Measurements from ENCODE around the gene FYB1. TPM values are rescaled to one million over a fixed set of nuclear protein-coding genes. Genes with fewer than 3 reads are reported as not detected.

Gene FYB1
- polyA plus RNA-seq, 1 experiment: 0.01 TPM

DNA sequence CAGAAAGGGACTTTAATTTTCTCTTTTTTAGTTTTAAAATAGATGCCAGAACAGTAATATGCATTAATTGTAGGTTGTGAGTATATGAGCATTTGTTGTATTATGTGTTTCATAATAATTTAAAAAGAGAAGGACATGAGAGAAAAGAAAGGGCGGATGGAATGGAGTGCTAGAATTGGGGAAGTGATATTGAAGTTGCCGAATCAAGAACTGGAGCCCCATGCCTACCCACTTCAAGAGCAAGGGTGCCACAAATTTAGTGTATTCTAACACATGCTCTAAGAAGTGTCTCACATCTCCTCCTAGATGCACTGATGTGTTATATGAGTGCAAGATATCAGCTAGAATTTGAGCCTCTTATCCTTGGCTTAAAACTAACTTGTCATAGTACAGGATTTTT lies 43.6 kb upstream of the FYB1 start:
- Histone ChIP-seq H3K4me3 (ENCODE audit: low read depth, low read length) (no peak overlapping the region), H3K27me3 (ENCODE audit: control insufficient read depth, insufficient read depth, low read length) (peaks cover 3% of the 10 kb centered on the region), H3K9me3 (ENCODE audit: control insufficient read depth, insufficient read depth, low read length) (no peaks in the 10 kb centered on the region), H3K27ac (ENCODE audit: low read depth, low read length) (no peak overlapping the region)
- ChIA-PET CTCF (no interaction called here), POLR2A (no interaction called here)
- DNase-seq (ENCODE audit: low read depth, low spot score): no peak
- TF ChIP-seq, protein P1, sequence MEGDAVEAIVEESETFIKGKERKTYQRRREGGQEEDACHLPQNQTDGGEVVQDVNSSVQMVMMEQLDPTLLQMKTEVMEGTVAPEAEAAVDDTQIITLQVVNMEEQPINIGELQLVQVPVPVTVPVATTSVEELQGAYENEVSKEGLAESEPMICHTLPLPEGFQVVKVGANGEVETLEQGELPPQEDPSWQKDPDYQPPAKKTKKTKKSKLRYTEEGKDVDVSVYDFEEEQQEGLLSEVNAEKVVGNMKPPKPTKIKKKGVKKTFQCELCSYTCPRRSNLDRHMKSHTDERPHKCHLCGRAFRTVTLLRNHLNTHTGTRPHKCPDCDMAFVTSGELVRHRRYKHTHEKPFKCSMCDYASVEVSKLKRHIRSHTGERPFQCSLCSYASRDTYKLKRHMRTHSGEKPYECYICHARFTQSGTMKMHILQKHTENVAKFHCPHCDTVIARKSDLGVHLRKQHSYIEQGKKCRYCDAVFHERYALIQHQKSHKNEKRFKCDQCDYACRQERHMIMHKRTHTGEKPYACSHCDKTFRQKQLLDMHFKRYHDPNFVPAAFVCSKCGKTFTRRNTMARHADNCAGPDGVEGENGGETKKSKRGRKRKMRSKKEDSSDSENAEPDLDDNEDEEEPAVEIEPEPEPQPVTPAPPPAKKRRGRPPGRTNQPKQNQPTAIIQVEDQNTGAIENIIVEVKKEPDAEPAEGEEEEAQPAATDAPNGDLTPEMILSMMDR (IDR thresholded peaks at IDR 0.05; ENCODE audit: low read depth, low read length): no peak

GRCh38 chr5:39260095-39260494 lies 40.7 kb upstream of the FYB1 start:
- DNase-seq (ENCODE audit: low read depth, low spot score): no peak
- TF ChIP-seq, protein P1 (IDR thresholded peaks at IDR 0.05; ENCODE audit: low read depth, low read length): no peak
- no peak overlapping the region for H3K4me3 ChIP-seq (ENCODE audit: low read depth, low read length)
- ChIA-PET POLR2A (no interaction called here), CTCF (interaction anchor here (0.9 kb wide), 1 partner anchor 42 kb away, joined by 3 read pairs; no protein-coding TSS in a partner anchor)
- no peaks in the 10 kb centered on the region for H3K9me3 ChIP-seq (ENCODE audit: control insufficient read depth, insufficient read depth, low read length)
- peaks cover 3% of the 10 kb centered on the region for H3K27me3 ChIP-seq (ENCODE audit: control insufficient read depth, insufficient read depth, low read length)
- H3K27ac ChIP-seq (ENCODE audit: low read depth, low read length): no peak overlapping the region

DNA sequence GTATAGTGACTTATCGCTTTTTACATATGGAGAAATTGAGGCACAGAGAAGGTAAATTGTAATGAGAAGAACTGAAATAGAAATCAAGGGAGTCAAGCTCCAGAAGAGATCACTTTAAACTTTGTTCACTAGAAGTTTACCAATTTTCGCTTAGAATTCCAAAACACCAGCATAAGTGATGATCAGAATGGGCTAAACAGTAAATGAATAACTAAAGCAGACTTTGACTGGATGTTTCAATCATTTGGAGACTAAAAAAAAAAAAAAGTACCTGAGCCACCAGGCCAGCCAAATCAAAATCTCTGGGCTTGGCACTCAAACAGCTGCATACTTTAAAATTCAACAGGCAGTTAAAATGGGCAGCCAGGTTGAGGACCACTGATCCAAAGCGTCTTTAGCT lies 38.2 kb upstream of the FYB1 start:
- Histone ChIP-seq H3K9me3 (ENCODE audit: control insufficient read depth, insufficient read depth, low read length) (no peaks in the 10 kb centered on the region), H3K27me3 (ENCODE audit: control insufficient read depth, insufficient read depth, low read length) (no peaks in the 10 kb centered on the region), H3K27ac (ENCODE audit: low read depth, low read length) (no peak overlapping the region), H3K4me3 (ENCODE audit: low read depth, low read length) (no peak overlapping the region)
- CTCF ChIA-PET: interaction anchor here (1.1 to 2.2 kb wide), 3 partner anchors 26 to 40 kb away, joined by 4 to 10 read pairs (median 4); no protein-coding TSS in a partner anchor
- TF ChIP-seq, protein P1 (IDR thresholded peaks at IDR 0.05; ENCODE audit: low read depth, low read length): no peak
- DNase-seq (ENCODE audit: low read depth, low spot score): no peak
- POLR2A ChIA-PET: interaction anchor here (0.7 kb wide), 1 partner anchor 280 kb away, joined by 3 read pairs; no protein-coding TSS in a partner anchor

- Histone ChIP-seq H3K27me3 (ENCODE audit: control insufficient read depth, insufficient read depth, low read length) (no peaks in the 10 kb centered on the region), H3K9me3 (ENCODE audit: control insufficient read depth, insufficient read depth, low read length) (no peaks in the 10 kb centered on the region), H3K27ac (ENCODE audit: low read depth, low read length) (no peak overlapping the region), H3K4me3 (ENCODE audit: low read depth, low read length) (no peak overlapping the region)
- peak; percentile 55 for DNase-seq (ENCODE audit: low read depth, low spot score)
- ChIA-PET POLR2A (no interaction called here), CTCF (interaction anchor here (1.1 to 2.2 kb wide), 2 partner anchors 27 to 39 kb away, joined by 4 to 10 read pairs; no protein-coding TSS in a partner anchor)
- TF ChIP-seq, protein P1 (IDR thresholded peaks at IDR 0.05; ENCODE audit: low read depth, low read length): no peak
These were observed 37.3 kb upstream of the FYB1 start for GRCh38 chr5:39256477-39257235.

DNA sequence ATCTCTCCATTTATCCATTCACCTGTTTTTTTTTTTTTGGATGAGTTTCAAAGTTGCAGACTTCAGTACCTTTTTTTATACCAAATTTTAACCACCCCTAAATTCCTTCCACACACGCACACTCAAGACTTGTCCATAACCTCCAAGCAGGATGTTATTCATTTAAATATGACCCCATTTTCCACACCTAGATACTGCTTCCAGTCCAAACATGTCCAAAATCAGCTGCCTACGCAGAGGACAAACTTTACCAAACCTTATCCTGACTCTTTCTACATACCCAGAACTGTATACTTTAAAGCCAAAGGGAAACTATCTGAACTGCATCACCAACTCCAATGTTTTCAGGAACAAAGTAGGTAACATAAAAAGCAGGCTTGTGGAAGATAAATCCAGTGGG lies 36.0 kb upstream of the FYB1 start:
- ChIA-PET POLR2A (no interaction called here), CTCF (interaction anchor here (1.0 to 2.2 kb wide), 2 partner anchors 28 to 38 kb away, joined by 4 to 10 read pairs; no protein-coding TSS in a partner anchor)
- TF ChIP-seq, protein P1 (IDR thresholded peaks at IDR 0.05; ENCODE audit: low read depth, low read length): no peak
- no peak for DNase-seq (ENCODE audit: low read depth, low spot score)
- Histone ChIP-seq H3K4me3 (ENCODE audit: low read depth, low read length) (no peak overlapping the region), H3K9me3 (ENCODE audit: control insufficient read depth, insufficient read depth, low read length) (no peaks in the 10 kb centered on the region), H3K27me3 (ENCODE audit: control insufficient read depth, insufficient read depth, low read length) (no peaks in the 10 kb centered on the region), H3K27ac (ENCODE audit: low read depth, low read length) (no peak overlapping the region)

All from AG04450 (cell line).